CD4-positive, alpha-beta T cell (primary cell): ENCODE data around the gene CTNNA1. TPM values are rescaled to one million over a fixed set of nuclear protein-coding genes. Genes with fewer than 3 reads are reported as not detected.

Experiments
- ATAC-seq: fragments of 200-7000 bp; cut with Tn5 transposase; one replicate; pipeline ENCODE4 v1.10.0; 2022; ENCODE audit warnings: mild to moderate bottlenecking; ENCODE audit not compliant: poor library complexity
- CTCF ChIA-PET: fragments of 350-600 bp; sonication (Branson Sonifier 250); formaldehyde crosslinking; loops from one replicate; lab custom pipeline; 2021; ENCODE audit warnings: antibody characterized with exemption, inconsistent platforms; lab: Charles Lee
- POLR2A ChIA-PET: fragments of 350-600 bp; sonication (Branson Sonifier 250); formaldehyde crosslinking; loops from one replicate; lab custom pipeline; 2021; ENCODE audit warnings: antibody characterized with exemption, inconsistent platforms; lab: Charles Lee
- DNase-seq, 14 experiments: peaks; one replicate each; pipeline ENCODE4 v3.0.0-alpha.2; 2013 to 2020; ENCODE audit warnings: mixed read lengths in 2 of 14
- H3K27ac ChIP-seq, 2 donors: one replicate each; pipeline versions ENCODE4 v1.5.1 to v1.7.0; 2013; ENCODE audit warnings: low read length in 2 of 2, low read depth in 1 of 2, mild to moderate bottlenecking in 1 of 2
- H3K27me3 ChIP-seq, 2 experiments: 1 replicate in 1 of 2; 2 replicates in 1 of 2; pipeline versions ENCODE4 v1.6.1 to v1.7.0; 2013; ENCODE audit warnings: low read length in 2 of 2, control low read depth in 1 of 2, mild to moderate bottlenecking in 1 of 2, moderate library complexity in 1 of 2; ENCODE audit not compliant: insufficient read depth in 2 of 2, control insufficient read depth in 1 of 2
- H3K36me3 ChIP-seq: one replicate; pipeline ENCODE4 v1.6.1; 2013; ENCODE audit warnings: low read length, control low read depth; ENCODE audit not compliant: insufficient read depth
- H3K4me1 ChIP-seq: one replicate; pipeline ENCODE4 v1.6.1; 2013; ENCODE audit warnings: low read length, control low read depth; ENCODE audit not compliant: insufficient read depth
- H3K4me3 ChIP-seq: one replicate; pipeline ENCODE4 v1.5.1; 2013; ENCODE audit warnings: mild to moderate bottlenecking, low read length, moderate library complexity
- H3K9me3 ChIP-seq, 2 experiments: 1 replicate in 1 of 2; 2 replicates in 1 of 2; pipeline versions ENCODE4 v1.6.1 to v1.7.0; 2013; ENCODE audit warnings: low read length in 2 of 2, mild to moderate bottlenecking in 2 of 2, control low read depth in 1 of 2, moderate library complexity in 1 of 2; ENCODE audit not compliant: control insufficient read depth in 1 of 2, insufficient read depth in 1 of 2
- H3K27ac Mint-ChIP-seq: one replicate; pipeline ENCODE4 v1.8.0; 2020; ENCODE audit warnings: mixed read lengths
- H3K27me3 Mint-ChIP-seq: one replicate; pipeline ENCODE4 v1.8.0; 2021; ENCODE audit warnings: mixed read lengths
- H3K36me3 Mint-ChIP-seq: one replicate; pipeline ENCODE4 v1.8.0; 2021; ENCODE audit warnings: low read depth, mixed read lengths
- H3K4me1 Mint-ChIP-seq: one replicate; pipeline ENCODE4 v1.8.0; 2021; ENCODE audit warnings: low read depth, mixed read lengths
- H3K4me3 Mint-ChIP-seq: one replicate; pipeline ENCODE4 v1.8.0; 2020; ENCODE audit warnings: mild to moderate bottlenecking, mixed read lengths
- H3K9me3 Mint-ChIP-seq: one replicate; pipeline ENCODE4 v1.8.0; 2020; ENCODE audit warnings: mixed read lengths
- intact Hi-C, 2 experiments: fragments of 100-400 bp; cut with DNase I in 1 of 2; cut with micrococcal nuclease in 1 of 2; formaldehyde crosslinking; loops; one replicate each; pipeline versions ENCODE4 v1.15.1 to v1.9.0; 2023 to 2025; cut with DNase I, micrococcal nuclease
- total RNA-seq, 174 experiments: library from RNA in 2 of 174; stranded (reverse) in 2 of 174; gene quantifications; one replicate each; pipeline ENCODE4 v1.2.3 and lab custom pipeline; 2021 to 2026
- TF ChIP-seq, protein P1 (sequence below): fragments of 200-600 bp; IDR thresholded peaks from one replicate; pipeline ENCODE4 v1.8.0; 2022; ENCODE audit warnings: antibody characterized with exemption, mild to moderate bottlenecking

Gene CTNNA1
- total RNA-seq, 2 experiments from 2014 or later = 6.0 to 6.7 TPM

DNA sequence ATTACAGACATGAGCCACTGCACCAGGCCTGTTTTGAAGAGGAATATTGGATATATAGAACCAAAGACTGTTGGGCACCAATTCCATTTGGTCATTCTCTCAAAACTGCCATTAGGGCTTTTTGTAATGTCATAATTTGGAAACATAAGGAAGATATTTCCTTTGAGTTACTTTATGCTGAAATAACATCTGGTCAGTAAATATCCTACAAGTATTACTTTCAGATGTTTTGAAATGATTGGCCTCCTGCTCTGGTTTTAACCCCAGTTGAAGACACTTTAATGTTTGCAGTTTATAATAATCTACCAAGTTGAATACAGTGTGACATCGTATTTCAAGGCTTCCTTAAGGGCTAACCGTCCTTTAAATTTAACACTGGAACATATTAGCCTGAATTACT lies 88.3 kb downstream of the CTNNA1 start:
- Histone ChIP-seq H3K4me1 (no peaks in the 10 kb centered on the region), H3K9me3 (no peaks in the 10 kb centered on the region), H3K27me3 (no peaks in the 10 kb centered on the region), H3K36me3 (no peaks in the 10 kb centered on the region), H3K4me3 (no peak overlapping the region), H3K27ac (no peak overlapping the region)
- Mint-ChIP-seq H3K27me3 (peaks cover 7% of the 10 kb centered on the region), H3K27ac (no peak overlapping the region), H3K9me3 (no peaks in the 10 kb centered on the region), H3K36me3 (no peaks in the 10 kb centered on the region), H3K4me3 (no peak overlapping the region), H3K4me1 (no peaks in the 10 kb centered on the region)
- ChIA-PET CTCF (no interaction called here), POLR2A (no interaction called here)
- intact Hi-C loops = no loop called here
- no peak for DNase-seq
- TF ChIP-seq, protein P1, sequence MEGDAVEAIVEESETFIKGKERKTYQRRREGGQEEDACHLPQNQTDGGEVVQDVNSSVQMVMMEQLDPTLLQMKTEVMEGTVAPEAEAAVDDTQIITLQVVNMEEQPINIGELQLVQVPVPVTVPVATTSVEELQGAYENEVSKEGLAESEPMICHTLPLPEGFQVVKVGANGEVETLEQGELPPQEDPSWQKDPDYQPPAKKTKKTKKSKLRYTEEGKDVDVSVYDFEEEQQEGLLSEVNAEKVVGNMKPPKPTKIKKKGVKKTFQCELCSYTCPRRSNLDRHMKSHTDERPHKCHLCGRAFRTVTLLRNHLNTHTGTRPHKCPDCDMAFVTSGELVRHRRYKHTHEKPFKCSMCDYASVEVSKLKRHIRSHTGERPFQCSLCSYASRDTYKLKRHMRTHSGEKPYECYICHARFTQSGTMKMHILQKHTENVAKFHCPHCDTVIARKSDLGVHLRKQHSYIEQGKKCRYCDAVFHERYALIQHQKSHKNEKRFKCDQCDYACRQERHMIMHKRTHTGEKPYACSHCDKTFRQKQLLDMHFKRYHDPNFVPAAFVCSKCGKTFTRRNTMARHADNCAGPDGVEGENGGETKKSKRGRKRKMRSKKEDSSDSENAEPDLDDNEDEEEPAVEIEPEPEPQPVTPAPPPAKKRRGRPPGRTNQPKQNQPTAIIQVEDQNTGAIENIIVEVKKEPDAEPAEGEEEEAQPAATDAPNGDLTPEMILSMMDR = no peak
- ATAC-seq = no peak

DNA sequence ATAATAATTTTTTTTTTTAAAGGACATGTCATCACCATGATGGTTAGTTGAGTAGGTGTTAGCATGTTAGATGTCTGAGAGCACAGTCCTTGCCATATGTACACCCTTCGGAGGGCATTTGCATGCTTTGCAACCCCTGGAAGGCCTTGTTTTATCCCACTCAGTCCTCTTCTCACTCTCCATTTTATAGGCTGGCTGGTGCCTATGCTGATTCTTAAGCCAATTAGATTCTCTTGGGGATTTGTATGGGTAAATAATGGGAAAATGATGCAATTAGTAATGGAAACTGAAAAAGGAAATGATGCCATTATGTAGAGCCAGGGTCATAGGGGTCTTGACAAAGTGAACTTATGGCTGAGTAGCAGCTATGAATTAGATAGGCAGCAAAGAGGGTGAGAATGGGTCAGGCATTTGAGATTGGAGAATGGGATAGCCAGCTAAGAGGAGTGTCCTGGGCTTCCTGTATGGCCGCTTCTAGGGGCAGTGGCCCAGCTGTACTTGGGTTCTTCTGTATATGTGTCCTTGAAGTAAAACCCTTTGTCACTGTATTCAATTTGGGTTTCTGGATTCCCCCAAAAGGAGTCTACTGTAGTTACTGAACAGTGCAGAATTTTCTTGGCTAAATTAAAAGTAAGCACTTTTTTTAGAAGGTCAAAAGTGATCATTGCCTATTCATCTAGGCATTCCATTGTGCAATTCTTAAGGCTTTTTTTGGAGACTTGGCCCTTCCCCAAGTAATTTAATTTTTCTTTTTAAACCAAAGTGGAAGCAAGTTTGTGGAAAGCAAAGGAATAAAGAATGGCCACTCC lies 90.3 kb downstream of the CTNNA1 start:
- H3K4me3 ChIP-seq = no peak overlapping the region
- ChIA-PET POLR2A (no interaction called here), CTCF (no interaction called here)
- Mint-ChIP-seq H3K27me3 (peaks cover 7% of the 10 kb centered on the region), H3K27ac (no peak overlapping the region), H3K36me3 (no peaks in the 10 kb centered on the region), H3K9me3 (no peaks in the 10 kb centered on the region), H3K4me1 (no peaks in the 10 kb centered on the region), H3K4me3 (no peak overlapping the region)
- H3K36me3 ChIP-seq = no peaks in the 10 kb centered on the region
- TF ChIP-seq, protein P1 = no peak
- DNase-seq (no peak), ATAC-seq (no peak)
- intact Hi-C loops = no loop called here
- no peaks in the 10 kb centered on the region for H3K4me1 ChIP-seq
- no peaks in the 10 kb centered on the region for H3K27me3 ChIP-seq
- no peaks in the 10 kb centered on the region for H3K9me3 ChIP-seq
- no peak overlapping the region for H3K27ac ChIP-seq

DNA sequence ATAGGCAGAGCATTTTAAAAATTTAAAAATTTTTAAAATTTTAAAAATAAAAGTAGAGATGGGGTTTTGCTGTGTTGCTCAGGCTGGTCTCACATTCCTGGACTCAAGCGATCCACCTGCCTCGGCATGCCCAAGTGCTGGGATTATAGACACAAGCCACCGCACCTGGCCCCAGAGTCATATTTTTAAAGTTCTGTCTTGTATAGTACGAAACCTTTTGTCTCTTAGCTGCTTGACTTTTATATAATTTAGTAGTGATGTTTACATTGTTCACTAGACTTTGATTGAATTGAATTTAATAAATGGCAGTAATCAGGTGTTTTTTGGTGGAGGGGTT lies 90.9 kb downstream of the CTNNA1 start:
- peaks cover 7% of the 10 kb centered on the region for H3K27me3 Mint-ChIP-seq
- Histone ChIP-seq H3K27me3 (no peaks in the 10 kb centered on the region), H3K4me3 (no peak overlapping the region), H3K9me3 (no peaks in the 10 kb centered on the region), H3K36me3 (no peaks in the 10 kb centered on the region), H3K27ac (no peak overlapping the region), H3K4me1 (no peaks in the 10 kb centered on the region)
- DNase-seq = no peak
- TF ChIP-seq, protein P1 = no peak
- no peak for ATAC-seq
- CTCF ChIA-PET = no interaction called here
- intact Hi-C loops = no loop called here
- POLR2A ChIA-PET = no interaction called here
- H3K4me1 Mint-ChIP-seq = no peaks in the 10 kb centered on the region
- no peak overlapping the region for H3K4me3 Mint-ChIP-seq
- H3K36me3 Mint-ChIP-seq = no peaks in the 10 kb centered on the region
- H3K9me3 Mint-ChIP-seq = no peaks in the 10 kb centered on the region
- H3K27ac Mint-ChIP-seq = no peak overlapping the region
